ENCODE measurements around the gene APP.

- TF ChIP-seq CTCF (IDR thresholded peaks at IDR 0.05) (no peak), POLR2AphosphoS5 (IDR thresholded peaks at IDR 0.05) (no peak), POLR2A (IDR thresholded peaks at IDR 0.05) (no peak), EP300 (IDR thresholded peaks at IDR 0.05) (no peak)
Measured at GRCh38 chr21:25897383-25897782, 273.2 kb downstream of the APP start.
